ENCODE measurements around the gene MGAT3. TPM values are rescaled to one million over a fixed set of nuclear protein-coding genes. Genes with fewer than 3 reads are reported as not detected.

Gene MGAT3
- total and polyA plus RNA-seq, 9 of the 15 experiments (the other 6 are each of a cell fraction or from before 2014, with no cell fraction given) = 0.10 to 11.5 (median 4.6) TPM

- TF ChIP-seq MEIS2 (IDR thresholded peaks at IDR 0.05; ENCODE audit: partially characterized antibody) (no peak), PRPF4 (IDR thresholded peaks at IDR 0.05; ENCODE audit: insufficient read depth, low read depth, low read length, poor library complexity, severe bottlenecking) (no peak), TGIF2 (CRISPR knock-in tag; IDR thresholded peaks at IDR 0.05) (no peak), LARP7 (IDR thresholded peaks at IDR 0.05) (no peak), DPF2 (IDR thresholded peaks at IDR 0.05) (no peak), PCBP1 (IDR thresholded peaks at IDR 0.05; ENCODE audit: low read depth, low read length, poor library complexity, severe bottlenecking) (no peak), RFX5 (IDR thresholded peaks at IDR 0.05; ENCODE audit: low read depth, low read length) (no peak), PHTF2 (CRISPR knock-in tag; IDR thresholded peaks at IDR 0.05) (no peak), ZNF707 (CRISPR knock-in tag; conservative IDR thresholded peaks at IDR 0.05) (no peak), ZNF79 (CRISPR knock-in tag; IDR thresholded peaks at IDR 0.05; ENCODE audit: low read depth) (no peak), FOS (IDR thresholded peaks at IDR 0.05; ENCODE audit: extremely low read depth, insufficient read length) (peak; percentile 75), RBFOX2 (IDR thresholded peaks at IDR 0.05; ENCODE audit: low read depth, low read length) (no peak), TAF7 (tag; IDR thresholded peaks at IDR 0.05) (no peak), HCFC1 (IDR thresholded peaks at IDR 0.05; ENCODE audit: low read depth, low read length) (peak; percentile 92), FOXA3 (CRISPR knock-in tag; conservative IDR thresholded peaks at IDR 0.05 in 1 of 2, IDR thresholded peaks at IDR 0.05 in 1 of 2) (no peak), CREM (IDR thresholded peaks at IDR 0.05; ENCODE audit: low read depth) (peak; percentile 22; the same call in 1 of the 2 replicates), TSC22D4 (tag; IDR thresholded peaks at IDR 0.05) (no peak), STAG1 (CRISPR knock-in tag; IDR thresholded peaks at IDR 0.05; ENCODE audit: borderline replicate concordance) (no peak), JUND (IDR thresholded peaks at IDR 0.05; ENCODE audit: borderline replicate concordance, low read depth, low read length) (peak; percentile 5; the same call in 1 of the 2 replicates), JUND (tag; IDR thresholded peaks at IDR 0.05; ENCODE audit: borderline replicate concordance, low read depth, low read length) (no peak), JUN (IDR thresholded peaks at IDR 0.05; ENCODE audit: borderline replicate concordance, low read depth, low read length) (0 out of 2 replicates have a peak, but pooled peaks have one; percentile 10), JUN (CRISPR knock-in tag; IDR thresholded peaks at IDR 0.05; ENCODE audit: borderline replicate concordance) (no peak), ETS2 (tag; IDR thresholded peaks at IDR 0.05; ENCODE audit: borderline replicate concordance, poor library complexity, severe bottlenecking) (no peak), ZNF133 (CRISPR knock-in tag; IDR thresholded peaks at IDR 0.05) (no peak)
- TF ChIP-seq, protein P1, sequence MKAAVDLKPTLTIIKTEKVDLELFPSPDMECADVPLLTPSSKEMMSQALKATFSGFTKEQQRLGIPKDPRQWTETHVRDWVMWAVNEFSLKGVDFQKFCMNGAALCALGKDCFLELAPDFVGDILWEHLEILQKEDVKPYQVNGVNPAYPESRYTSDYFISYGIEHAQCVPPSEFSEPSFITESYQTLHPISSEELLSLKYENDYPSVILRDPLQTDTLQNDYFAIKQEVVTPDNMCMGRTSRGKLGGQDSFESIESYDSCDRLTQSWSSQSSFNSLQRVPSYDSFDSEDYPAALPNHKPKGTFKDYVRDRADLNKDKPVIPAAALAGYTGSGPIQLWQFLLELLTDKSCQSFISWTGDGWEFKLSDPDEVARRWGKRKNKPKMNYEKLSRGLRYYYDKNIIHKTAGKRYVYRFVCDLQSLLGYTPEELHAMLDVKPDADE (conservative IDR thresholded peaks at IDR 0.05; ENCODE audit: control insufficient read depth, low read depth, low read length) = peak; percentile 70; the same call in 1 of the 2 replicates
- TF ChIP-seq, protein P2, sequence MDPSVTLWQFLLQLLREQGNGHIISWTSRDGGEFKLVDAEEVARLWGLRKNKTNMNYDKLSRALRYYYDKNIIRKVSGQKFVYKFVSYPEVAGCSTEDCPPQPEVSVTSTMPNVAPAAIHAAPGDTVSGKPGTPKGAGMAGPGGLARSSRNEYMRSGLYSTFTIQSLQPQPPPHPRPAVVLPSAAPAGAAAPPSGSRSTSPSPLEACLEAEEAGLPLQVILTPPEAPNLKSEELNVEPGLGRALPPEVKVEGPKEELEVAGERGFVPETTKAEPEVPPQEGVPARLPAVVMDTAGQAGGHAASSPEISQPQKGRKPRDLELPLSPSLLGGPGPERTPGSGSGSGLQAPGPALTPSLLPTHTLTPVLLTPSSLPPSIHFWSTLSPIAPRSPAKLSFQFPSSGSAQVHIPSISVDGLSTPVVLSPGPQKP (CRISPR knock-in tag; IDR thresholded peaks at IDR 0.05) = no peak
- TF ChIP-seq, protein P3, sequence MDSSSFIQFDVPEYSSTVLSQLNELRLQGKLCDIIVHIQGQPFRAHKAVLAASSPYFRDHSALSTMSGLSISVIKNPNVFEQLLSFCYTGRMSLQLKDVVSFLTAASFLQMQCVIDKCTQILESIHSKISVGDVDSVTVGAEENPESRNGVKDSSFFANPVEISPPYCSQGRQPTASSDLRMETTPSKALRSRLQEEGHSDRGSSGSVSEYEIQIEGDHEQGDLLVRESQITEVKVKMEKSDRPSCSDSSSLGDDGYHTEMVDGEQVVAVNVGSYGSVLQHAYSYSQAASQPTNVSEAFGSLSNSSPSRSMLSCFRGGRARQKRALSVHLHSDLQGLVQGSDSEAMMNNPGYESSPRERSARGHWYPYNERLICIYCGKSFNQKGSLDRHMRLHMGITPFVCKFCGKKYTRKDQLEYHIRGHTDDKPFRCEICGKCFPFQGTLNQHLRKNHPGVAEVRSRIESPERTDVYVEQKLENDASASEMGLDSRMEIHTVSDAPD (CRISPR knock-in tag; IDR thresholded peaks at IDR 0.05) = no peak
Measured at GRCh38 chr22:39490135-39490798, 33.5 kb downstream of the MGAT3 start (continued).
